ENCODE data around the gene TSPAN17. TPM values are rescaled to one million over a fixed set of nuclear protein-coding genes. Genes with fewer than 3 reads are reported as not detected.

Gene TSPAN17
- polyA plus RNA-seq, 1 experiment, result 40.9 TPM

DNA sequence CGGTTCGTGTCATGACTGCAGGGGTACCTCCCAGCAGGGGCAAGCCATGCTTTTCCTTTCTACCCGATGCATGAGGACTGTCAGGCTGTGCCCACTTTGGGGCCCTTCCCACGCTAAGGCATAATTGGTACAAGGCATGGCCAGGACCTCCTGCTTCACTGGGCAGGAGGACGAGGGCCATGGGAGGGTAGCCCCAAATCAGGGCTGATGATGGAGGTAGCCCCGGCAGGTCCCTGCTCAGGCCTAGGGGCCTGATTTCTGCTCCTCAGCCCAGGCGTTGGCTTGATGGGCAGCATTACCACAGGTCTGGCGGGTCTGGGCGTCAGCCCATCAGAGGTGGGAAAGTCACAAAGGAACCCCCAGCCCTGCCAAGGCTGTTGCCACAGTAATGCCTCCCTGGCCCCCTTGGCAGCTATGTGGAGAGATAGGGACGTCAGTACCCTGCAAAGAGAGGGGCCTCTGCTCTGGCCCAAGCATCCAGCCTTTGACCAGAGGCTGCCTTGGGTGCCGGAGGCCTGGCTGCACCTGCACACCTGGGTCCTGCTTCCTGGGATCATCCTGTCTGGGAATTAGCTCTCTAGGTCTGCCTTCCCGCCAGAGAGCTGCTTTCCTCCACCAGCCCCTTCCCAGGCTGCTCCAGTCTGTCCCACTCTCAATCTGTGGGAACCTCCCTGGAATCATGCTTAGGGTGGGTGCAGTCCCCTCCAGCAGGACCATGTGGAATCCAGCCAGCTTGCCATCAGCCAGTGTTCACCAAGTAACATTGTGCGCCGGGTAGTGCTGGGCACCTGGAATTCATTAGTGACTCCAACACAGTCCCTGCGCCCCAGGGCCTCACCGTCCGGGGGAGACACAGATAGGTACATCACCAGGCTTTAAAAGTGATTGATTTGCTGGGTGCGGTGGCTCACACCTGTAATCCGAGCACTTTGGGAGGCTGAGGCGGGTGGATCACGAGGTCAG lies 15.4 kb downstream of the TSPAN17 start:
- Histone ChIP-seq H3K4me3 (ENCODE audit: low read depth, low read length) (no peak overlapping the region), H3K27me3 (ENCODE audit: control insufficient read depth, insufficient read depth, low read length) (peaks cover 25% of the 10 kb centered on the region), H3K9me3 (ENCODE audit: control insufficient read depth, insufficient read depth, low read length) (no peaks in the 10 kb centered on the region; the same call in 1 of the 2 replicates), H3K27ac (ENCODE audit: low read depth, low read length) (no peak overlapping the region)
- DNase-seq (ENCODE audit: low read depth, low spot score), result no peak
- ChIA-PET POLR2A (interaction anchor here (0.7 kb wide), 2 partner anchors 11 to 55 kb away, joined by 3 to 5 read pairs; no protein-coding TSS in a partner anchor), CTCF (interaction anchor here (1.3 kb wide), 1 partner anchor 343 kb away, joined by 3 read pairs; no protein-coding TSS in a partner anchor)
- TF ChIP-seq, protein P1, sequence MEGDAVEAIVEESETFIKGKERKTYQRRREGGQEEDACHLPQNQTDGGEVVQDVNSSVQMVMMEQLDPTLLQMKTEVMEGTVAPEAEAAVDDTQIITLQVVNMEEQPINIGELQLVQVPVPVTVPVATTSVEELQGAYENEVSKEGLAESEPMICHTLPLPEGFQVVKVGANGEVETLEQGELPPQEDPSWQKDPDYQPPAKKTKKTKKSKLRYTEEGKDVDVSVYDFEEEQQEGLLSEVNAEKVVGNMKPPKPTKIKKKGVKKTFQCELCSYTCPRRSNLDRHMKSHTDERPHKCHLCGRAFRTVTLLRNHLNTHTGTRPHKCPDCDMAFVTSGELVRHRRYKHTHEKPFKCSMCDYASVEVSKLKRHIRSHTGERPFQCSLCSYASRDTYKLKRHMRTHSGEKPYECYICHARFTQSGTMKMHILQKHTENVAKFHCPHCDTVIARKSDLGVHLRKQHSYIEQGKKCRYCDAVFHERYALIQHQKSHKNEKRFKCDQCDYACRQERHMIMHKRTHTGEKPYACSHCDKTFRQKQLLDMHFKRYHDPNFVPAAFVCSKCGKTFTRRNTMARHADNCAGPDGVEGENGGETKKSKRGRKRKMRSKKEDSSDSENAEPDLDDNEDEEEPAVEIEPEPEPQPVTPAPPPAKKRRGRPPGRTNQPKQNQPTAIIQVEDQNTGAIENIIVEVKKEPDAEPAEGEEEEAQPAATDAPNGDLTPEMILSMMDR (IDR thresholded peaks at IDR 0.05; ENCODE audit: low read depth, low read length), result no peak

DNA sequence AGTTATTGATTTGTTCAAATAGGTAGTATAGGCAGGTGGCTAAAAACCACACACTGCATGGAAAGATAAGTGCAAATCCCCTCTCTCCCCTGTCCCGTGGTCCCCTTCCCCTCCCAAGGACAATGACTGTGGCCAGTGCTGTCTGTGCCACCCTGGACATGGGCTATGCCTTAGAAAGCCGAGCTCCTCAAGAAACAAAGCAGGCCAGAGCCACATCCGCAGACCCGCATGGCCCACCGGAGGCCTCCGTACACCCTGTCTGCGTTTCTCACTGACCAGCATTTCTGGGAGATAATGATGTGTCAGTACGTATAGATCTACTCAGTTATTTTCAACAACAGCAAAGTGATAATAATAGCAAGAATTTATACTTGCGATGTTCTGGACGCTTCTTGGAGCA lies 16.3 kb downstream of the TSPAN17 start:
- no peak overlapping the region for H3K4me3 ChIP-seq (ENCODE audit: low read depth, low read length)
- peaks cover 26% of the 10 kb centered on the region for H3K27me3 ChIP-seq (ENCODE audit: control insufficient read depth, insufficient read depth, low read length)
- DNase-seq (ENCODE audit: low read depth, low spot score), result no peak
- no peaks in the 10 kb centered on the region; the same call in 1 of the 2 replicates for H3K9me3 ChIP-seq (ENCODE audit: control insufficient read depth, insufficient read depth, low read length)
- CTCF ChIA-PET, result no interaction called here
- H3K27ac ChIP-seq (ENCODE audit: low read depth, low read length), result no peak overlapping the region
- TF ChIP-seq, protein P1 (IDR thresholded peaks at IDR 0.05; ENCODE audit: low read depth, low read length), result no peak
- POLR2A ChIA-PET, result no interaction called here

DNA sequence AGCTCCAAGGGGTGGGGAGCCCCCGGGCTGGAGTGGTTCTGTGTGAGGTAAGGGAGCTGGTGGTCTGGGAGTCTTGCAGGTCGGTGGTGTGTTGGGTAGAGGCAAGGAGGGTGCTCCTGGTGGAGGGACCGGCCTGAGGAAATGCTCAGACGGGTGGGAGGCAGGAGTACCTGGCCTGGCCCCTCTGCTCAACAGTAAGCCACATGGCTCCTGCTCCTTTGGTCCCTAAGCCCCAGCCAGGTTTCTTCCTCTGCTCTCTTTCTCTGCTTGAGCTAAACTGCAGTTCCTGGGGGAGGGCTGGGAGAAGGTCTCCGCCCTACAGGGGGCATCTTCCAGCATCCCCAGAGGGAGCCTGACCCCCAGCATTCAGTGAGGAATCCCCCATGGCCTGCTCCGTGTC lies 17.2 kb downstream of the TSPAN17 start:
- POLR2A ChIA-PET, result interaction anchor here (1.0 kb wide), 1 partner anchor 11 kb away, joined by 3 read pairs; no protein-coding TSS in a partner anchor
- CTCF ChIA-PET, result interaction anchor here (0.7 kb wide), 1 partner anchor 1553 kb away, joined by 4 read pairs; no protein-coding TSS in a partner anchor
- no peak for DNase-seq (ENCODE audit: low read depth, low spot score)
- no peak overlapping the region for H3K27ac ChIP-seq (ENCODE audit: low read depth, low read length)
- H3K27me3 ChIP-seq (ENCODE audit: control insufficient read depth, insufficient read depth, low read length), result peaks cover 33% of the 10 kb centered on the region
- no peaks in the 10 kb centered on the region; the same call in 1 of the 2 replicates for H3K9me3 ChIP-seq (ENCODE audit: control insufficient read depth, insufficient read depth, low read length)
- no peak overlapping the region for H3K4me3 ChIP-seq (ENCODE audit: low read depth, low read length)
- TF ChIP-seq, protein P1 (IDR thresholded peaks at IDR 0.05; ENCODE audit: low read depth, low read length), result no peak

DNA sequence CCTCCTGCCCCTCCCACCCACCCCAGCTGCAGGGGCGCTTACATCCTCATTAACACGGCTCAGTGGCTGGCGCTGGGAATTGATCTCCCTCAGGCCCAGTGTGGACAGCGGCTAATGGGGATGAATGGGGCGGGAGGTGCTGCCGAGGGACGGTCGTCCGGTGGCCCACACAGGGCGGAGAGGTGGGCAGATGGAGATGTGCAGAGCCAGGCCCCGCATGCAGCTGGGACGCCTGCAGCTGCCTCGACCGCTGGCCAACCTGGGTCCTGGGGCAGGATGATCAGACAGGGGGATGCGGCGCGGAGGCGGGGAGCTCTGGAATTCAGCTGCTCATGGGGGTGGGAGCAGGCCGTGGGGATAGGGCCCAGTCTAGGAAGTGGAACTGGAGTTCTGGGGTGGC lies 17.6 kb downstream of the TSPAN17 start:
- Histone ChIP-seq H3K27me3 (ENCODE audit: control insufficient read depth, insufficient read depth, low read length) (peaks cover 37% of the 10 kb centered on the region), H3K27ac (ENCODE audit: low read depth, low read length) (no peak overlapping the region), H3K4me3 (ENCODE audit: low read depth, low read length) (no peak overlapping the region), H3K9me3 (ENCODE audit: control insufficient read depth, insufficient read depth, low read length) (no peaks in the 10 kb centered on the region; the same call in 1 of the 2 replicates)
- ChIA-PET CTCF (interaction anchor here (0.7 kb wide), 1 partner anchor 1553 kb away, joined by 4 read pairs; no protein-coding TSS in a partner anchor), POLR2A (interaction anchor here (1.0 kb wide), 1 partner anchor 11 kb away, joined by 3 read pairs; no protein-coding TSS in a partner anchor)
- TF ChIP-seq, protein P1 (IDR thresholded peaks at IDR 0.05; ENCODE audit: low read depth, low read length), result no peak
- no peak for DNase-seq (ENCODE audit: low read depth, low spot score)

Data from AG04450 (cell line).